SK-N-SH (cell line): ENCODE data around the gene OR7G2. TPM values are rescaled to one million over a fixed set of nuclear protein-coding genes. Genes with fewer than 3 reads are reported as not detected.

ENCODE experiments used
- CTCF ChIA-PET: fragments of 300-600, 350-600 bp; formaldehyde crosslinking; extraction: SDS; loops from one replicate; lab custom pipeline; 2021; lab: Yijun Ruan, JAX
- POLR2A ChIA-PET: fragments of 350-600 bp; sonication (Branson Sonifier 250); formaldehyde crosslinking; extraction: SDS; loops from one replicate; lab custom pipeline; 2020; ENCODE audit warnings: antibody characterized with exemption, inconsistent platforms; lab: Yijun Ruan, JAX
- DNase-seq: peaks from one replicate; pipeline ENCODE4 v3.0.0; 2012
- H2AFZ ChIP-seq: fragments of 200-600 bp; sonication (generic); 2 replicates; pipeline ENCODE4 v1.8.1; 2016; ENCODE audit warnings: antibody characterized with exemption, mild to moderate bottlenecking, low read depth
- H3F3A ChIP-seq: fragments of 200-600 bp; sonication (generic); replicated peaks from 2 replicates; pipeline ENCODE3; 2016; ENCODE audit warnings: antibody characterized with exemption, mild to moderate bottlenecking; ENCODE audit not compliant: insufficient read depth
- H3K27ac ChIP-seq, 2 experiments: fragments of 200-500 bp in 1 of 2; fragments of 200-600 bp in 1 of 2; sonication (Bioruptor generic) in 1 of 2; sonication (generic), shearing (Covaris generic) in 1 of 2; 2 replicates each; pipeline versions ENCODE4 v1.5.1 to v1.6.1; 2014 to 2016; ENCODE audit warnings: low read depth in 2 of 2, inconsistent platforms in 1 of 2, low read length in 1 of 2, mild to moderate bottlenecking in 1 of 2, mixed read lengths in 1 of 2
- H3K27me3 ChIP-seq: fragments of 200-600 bp; sonication (generic), shearing (Covaris generic); 2 replicates; pipeline ENCODE4 v1.6.1; 2016; ENCODE audit warnings: mixed run types; ENCODE audit not compliant: insufficient read depth
- H3K36me3 ChIP-seq, 2 experiments: fragments of 200-500 bp in 1 of 2; fragments of 200-600 bp in 1 of 2; sonication (Bioruptor generic) in 1 of 2; sonication (generic) in 1 of 2; replicated peaks in 1 of 2; 2 replicates each; pipeline versions ENCODE3 to v1.5.1; 2014 to 2016; ENCODE audit warnings: low read length in 1 of 2, mild to moderate bottlenecking in 1 of 2; ENCODE audit not compliant: insufficient read depth in 2 of 2, control insufficient read depth in 1 of 2
- H3K4me1 ChIP-seq, 2 experiments: fragments of 200-500 bp in 1 of 2; fragments of 200-600 bp in 1 of 2; sonication (Bioruptor generic) in 1 of 2; sonication (generic), shearing (Covaris generic) in 1 of 2; 2 replicates each; pipeline versions ENCODE4 v1.5.1 to v1.6.1; 2014 to 2016; ENCODE audit warnings: low read depth in 1 of 2, low read length in 1 of 2, mixed run types in 1 of 2; ENCODE audit not compliant: insufficient read depth in 2 of 2, control insufficient read depth in 1 of 2
- H3K4me2 ChIP-seq: fragments of 200-600 bp; sonication (generic), shearing (Covaris generic); 2 replicates; pipeline ENCODE4 v1.6.1; 2017; ENCODE audit warnings: mixed run types
- H3K4me3 ChIP-seq, 2 experiments: fragments of 200-500 bp in 1 of 2; fragments of 200-600 bp in 1 of 2; sonication (Bioruptor generic) in 1 of 2; sonication (generic), shearing (Covaris generic) in 1 of 2; 2 replicates each; pipeline versions ENCODE4 v1.5.1 to v1.8.1; 2014 to 2016; ENCODE audit warnings: low read depth in 2 of 2, inconsistent platforms in 1 of 2, low read length in 1 of 2, mild to moderate bottlenecking in 1 of 2, mixed read lengths in 1 of 2, moderate library complexity in 1 of 2
- H3K79me2 ChIP-seq: fragments of 200-600 bp; sonication (generic); 2 replicates; pipeline ENCODE4 v1.8.1; 2017; ENCODE audit warnings: mild to moderate bottlenecking; ENCODE audit not compliant: insufficient read depth
- H3K9ac ChIP-seq: fragments of 200-600 bp; sonication (generic); 2 replicates; pipeline ENCODE4 v1.6.1; 2017; ENCODE audit warnings: mixed run types
- H3K9me2 ChIP-seq: fragments of 200-600 bp; sonication (generic); 2 replicates; pipeline ENCODE4 v1.6.1; 2017; ENCODE audit warnings: mixed run types
- H3K9me3 ChIP-seq: fragments of 200-600 bp; sonication (generic); 2 replicates; pipeline ENCODE4 v1.6.1; 2017; ENCODE audit warnings: mixed run types, mild to moderate bottlenecking, moderate library complexity
- H4K20me1 ChIP-seq: fragments of 200-600 bp; sonication (generic); 2 replicates; pipeline ENCODE4 v1.6.1; 2017; ENCODE audit warnings: mild to moderate bottlenecking, mixed run types; ENCODE audit not compliant: insufficient read depth
- CHD2 ChIP-seq: fragments of 150-350 bp; IDR thresholded peaks from 2 replicates; pipeline ENCODE4 v1.6.1; 2018; ENCODE audit warnings: low read length; ENCODE audit not compliant: partially characterized antibody
- EP300 ChIP-seq, 2 experiments: IDR thresholded peaks; 2 replicates each; pipeline versions ENCODE4 v1.4.0 to v1.6.1; 2012; ENCODE audit warnings: borderline replicate concordance in 1 of 2, low read depth in 1 of 2, low read length in 1 of 2
- FOSL2 ChIP-seq: IDR thresholded peaks from 2 replicates; pipeline ENCODE4 v1.4.0; 2012; ENCODE audit warnings: low read depth, mild to moderate bottlenecking, moderate library complexity, borderline replicate concordance
- FOXM1 ChIP-seq: IDR thresholded peaks from 2 replicates; pipeline ENCODE4 v1.4.0; 2012; ENCODE audit warnings: low read depth, mild to moderate bottlenecking
- IRF3 ChIP-seq: fragments of 150-350 bp; IDR thresholded peaks from 2 replicates; pipeline ENCODE4 v1.6.1; 2016; ENCODE audit warnings: mild to moderate bottlenecking, low read depth, low read length
- NFIC ChIP-seq: IDR thresholded peaks from 2 replicates; pipeline ENCODE4 v1.4.0; 2012; ENCODE audit warnings: borderline replicate concordance
- NRF1 ChIP-seq: IDR thresholded peaks from 2 replicates; pipeline ENCODE4 v1.6.1; 2012; ENCODE audit warnings: low read depth, mild to moderate bottlenecking, low read length
- REST ChIP-seq: IDR thresholded peaks from 2 replicates; pipeline ENCODE4 v1.6.1; 2012; ENCODE audit warnings: mild to moderate bottlenecking, low read depth, low read length, moderate library complexity
- SIN3A ChIP-seq: IDR thresholded peaks from 2 replicates; pipeline ENCODE4 v1.6.1; 2012; ENCODE audit warnings: low read depth, mild to moderate bottlenecking, low read length, moderate library complexity, borderline replicate concordance
- SMC3 ChIP-seq: IDR thresholded peaks from 2 replicates; pipeline ENCODE4 v1.6.1; 2012; ENCODE audit warnings: low read depth, low read length, improper control_type of control experiment
- TAF1 ChIP-seq: IDR thresholded peaks from 2 replicates; pipeline ENCODE4 v1.6.1; 2012; ENCODE audit warnings: low read depth, mild to moderate bottlenecking, low read length, moderate library complexity, borderline replicate concordance
- TEAD4 ChIP-seq: IDR thresholded peaks from 2 replicates; pipeline ENCODE4 v1.4.0; 2012; ENCODE audit warnings: mild to moderate bottlenecking, borderline replicate concordance; ENCODE audit not compliant: insufficient read depth
- WGBS: methylation state at CpG from one replicate; pipeline ENCODE4 v1.1.6; 2017; ENCODE audit warnings: low lambda C conversion rate; 5-methylcytosine and 5-hydroxymethylcytosine counted together
- polyA plus RNA-seq, 3 experiments: library from polyadenylated mRNA; depleted of rRNA; stranded (reverse); fragments of >200 nt; gene quantifications; 2 replicates each; pipeline ENCODE4 v1.2.3, GENCODE V29; 2012
- TF ChIP-seq, protein P1 (sequence below): IDR thresholded peaks from 2 replicates; pipeline ENCODE4 v1.4.0; 2012; ENCODE audit warnings: low read depth, borderline replicate concordance

Gene OR7G2
- polyA plus RNA-seq, 1 of the 3 experiments (the other 2 are of a cell fraction), result not detected

DNA sequence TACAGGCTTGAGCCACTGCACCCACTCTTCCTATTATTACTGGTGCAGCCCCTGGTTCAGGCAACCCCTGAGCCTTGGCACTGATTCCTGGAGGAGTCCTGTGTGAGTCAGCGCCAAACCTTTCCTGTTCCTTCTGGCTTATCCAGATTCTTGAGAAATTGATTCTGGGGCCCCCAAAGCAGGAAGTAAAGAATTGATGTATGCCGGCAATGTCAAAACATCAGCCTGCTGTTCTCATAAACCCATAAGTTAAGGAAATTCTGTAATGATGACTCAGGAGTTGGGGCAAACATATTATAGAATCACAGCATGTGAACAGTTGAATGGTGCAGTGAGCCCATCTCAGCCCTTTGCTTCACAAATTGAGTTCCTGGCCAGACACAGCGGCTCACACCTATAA, 20.9 kb upstream of the OR7G2 start:
- no peak for DNase-seq
- Histone ChIP-seq H3K79me2 (no peaks in the 10 kb centered on the region), H3K9ac (no peak overlapping the region), H2AFZ (no peak overlapping the region), H3K27ac (no peak overlapping the region), H4K20me1 (no peaks in the 10 kb centered on the region), H3K27me3 (peaks cover 33% of the 10 kb centered on the region; the same call in 1 of the 2 replicates), H3K36me3 (no peaks in the 10 kb centered on the region), H3K4me1 (no peaks in the 10 kb centered on the region), H3K9me2 (0 out of 2 replicates have a peak, but pooled peaks cover under 1% of the 10 kb centered on the region), H3F3A (no peaks in the 10 kb centered on the region), H3K4me3 (no peak overlapping the region), H3K4me2 (no peak overlapping the region), H3K9me3 (no peaks in the 10 kb centered on the region)
- 18% methylated on average over 3 of the region's 3 CpGs for WGBS
- ChIA-PET CTCF (interaction anchor here (1.6 kb wide), 1 partner anchor 77 kb away, joined by 4 read pairs; no protein-coding TSS in a partner anchor), POLR2A (no interaction called here)
- TF ChIP-seq, protein P1, sequence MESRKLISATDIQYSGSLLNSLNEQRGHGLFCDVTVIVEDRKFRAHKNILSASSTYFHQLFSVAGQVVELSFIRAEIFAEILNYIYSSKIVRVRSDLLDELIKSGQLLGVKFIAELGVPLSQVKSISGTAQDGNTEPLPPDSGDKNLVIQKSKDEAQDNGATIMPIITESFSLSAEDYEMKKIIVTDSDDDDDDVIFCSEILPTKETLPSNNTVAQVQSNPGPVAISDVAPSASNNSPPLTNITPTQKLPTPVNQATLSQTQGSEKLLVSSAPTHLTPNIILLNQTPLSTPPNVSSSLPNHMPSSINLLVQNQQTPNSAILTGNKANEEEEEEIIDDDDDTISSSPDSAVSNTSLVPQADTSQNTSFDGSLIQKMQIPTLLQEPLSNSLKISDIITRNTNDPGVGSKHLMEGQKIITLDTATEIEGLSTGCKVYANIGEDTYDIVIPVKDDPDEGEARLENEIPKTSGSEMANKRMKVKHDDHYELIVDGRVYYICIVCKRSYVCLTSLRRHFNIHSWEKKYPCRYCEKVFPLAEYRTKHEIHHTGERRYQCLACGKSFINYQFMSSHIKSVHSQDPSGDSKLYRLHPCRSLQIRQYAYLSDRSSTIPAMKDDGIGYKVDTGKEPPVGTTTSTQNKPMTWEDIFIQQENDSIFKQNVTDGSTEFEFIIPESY, result no peak
- TF ChIP-seq NFIC, result 0 out of 2 replicates have a peak, but pooled peaks have one; percentile 16

DNA sequence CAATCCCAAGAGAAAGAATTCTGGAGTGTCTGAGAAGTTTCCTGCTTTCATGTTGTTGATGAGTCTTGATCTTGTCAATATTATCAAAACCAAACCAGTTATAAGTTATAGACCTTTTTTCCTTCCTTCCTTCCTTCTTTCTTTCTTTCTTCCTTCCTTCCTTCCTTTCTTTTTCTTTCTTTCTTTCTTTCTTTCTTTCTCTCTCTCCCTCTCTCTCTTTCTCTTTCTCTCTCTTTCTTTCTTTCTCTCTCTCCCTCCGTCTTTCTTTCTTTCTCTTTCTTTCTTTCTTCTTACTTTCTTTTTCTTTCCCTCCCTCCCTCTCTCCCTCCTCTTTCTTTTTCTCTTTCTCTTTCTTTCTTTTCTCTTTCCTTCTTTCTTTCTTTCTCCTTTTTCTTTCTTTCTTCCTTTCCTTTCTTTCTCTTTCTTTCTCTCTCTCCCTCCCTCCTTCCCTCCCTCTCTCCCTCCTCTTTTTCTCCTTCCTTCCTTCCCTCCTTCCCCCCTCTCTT, 19.7 kb upstream of the OR7G2 start, which contains the start of gene OR7G3:
TSS of gene OR7G3 (minus strand) at position 51 of the 506 bp plus-strand sequence. CDS start at position 51, 0 bp downstream.
- ChIA-PET POLR2A (no interaction called here), CTCF (no interaction called here)
- no peak within 1 kb of the TSS for H3K4me2 ChIP-seq
- 5% methylated on average over 1 of the region's 1 CpG for WGBS
- H3K9me3 ChIP-seq, result no peaks in the 10 kb centered on the region
- H3K9me2 ChIP-seq, result 0 out of 2 replicates have a peak, but pooled peaks cover 3% of the 10 kb centered on the region
- H3K27me3 ChIP-seq, result peaks cover 22% of the 10 kb centered on the region; the same call in 1 of the 2 replicates
- no peak for DNase-seq
- H3K4me3 ChIP-seq, result no peak within 1 kb of the TSS
- H3K9ac ChIP-seq, result no peak within 1 kb of the TSS
- no peaks in the 10 kb centered on the region for H3K36me3 ChIP-seq
- no peaks in the 10 kb centered on the region for H4K20me1 ChIP-seq
- TF ChIP-seq FOXM1, result no peak
- TF ChIP-seq TEAD4, result no peak
- TF ChIP-seq REST, result no peak
- no peak for TF ChIP-seq EP300 (IDR thresholded peaks at IDR 0.05; ENCODE audit: borderline replicate concordance in 1 of 2, low read depth in 1 of 2, low read length in 1 of 2)
- no peak for TF ChIP-seq NFIC
- TF ChIP-seq, protein P1, result no peak
- TF ChIP-seq SIN3A, result no peak
- no peak for TF ChIP-seq FOSL2
- TF ChIP-seq SMC3, result no peak
- TF ChIP-seq TAF1, result no peak
- no peak for TF ChIP-seq IRF3
- no peak for TF ChIP-seq NRF1
- TF ChIP-seq CHD2, result no peak
- no peak within 1 kb of the TSS for H2AFZ ChIP-seq
- no peaks in the 10 kb centered on the region for H3K79me2 ChIP-seq
- no peaks in the 10 kb centered on the region for H3F3A ChIP-seq
- no peaks in the 10 kb centered on the region for H3K4me1 ChIP-seq
- no peak within 1 kb of the TSS for H3K27ac ChIP-seq
